ENCODE results near the gene MYRFL.

- TF ChIP-seq CBX5 (IDR thresholded peaks at IDR 0.05; ENCODE audit: low read depth, low read length), result no peak
- TF ChIP-seq, protein P1, sequence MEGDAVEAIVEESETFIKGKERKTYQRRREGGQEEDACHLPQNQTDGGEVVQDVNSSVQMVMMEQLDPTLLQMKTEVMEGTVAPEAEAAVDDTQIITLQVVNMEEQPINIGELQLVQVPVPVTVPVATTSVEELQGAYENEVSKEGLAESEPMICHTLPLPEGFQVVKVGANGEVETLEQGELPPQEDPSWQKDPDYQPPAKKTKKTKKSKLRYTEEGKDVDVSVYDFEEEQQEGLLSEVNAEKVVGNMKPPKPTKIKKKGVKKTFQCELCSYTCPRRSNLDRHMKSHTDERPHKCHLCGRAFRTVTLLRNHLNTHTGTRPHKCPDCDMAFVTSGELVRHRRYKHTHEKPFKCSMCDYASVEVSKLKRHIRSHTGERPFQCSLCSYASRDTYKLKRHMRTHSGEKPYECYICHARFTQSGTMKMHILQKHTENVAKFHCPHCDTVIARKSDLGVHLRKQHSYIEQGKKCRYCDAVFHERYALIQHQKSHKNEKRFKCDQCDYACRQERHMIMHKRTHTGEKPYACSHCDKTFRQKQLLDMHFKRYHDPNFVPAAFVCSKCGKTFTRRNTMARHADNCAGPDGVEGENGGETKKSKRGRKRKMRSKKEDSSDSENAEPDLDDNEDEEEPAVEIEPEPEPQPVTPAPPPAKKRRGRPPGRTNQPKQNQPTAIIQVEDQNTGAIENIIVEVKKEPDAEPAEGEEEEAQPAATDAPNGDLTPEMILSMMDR (IDR thresholded peaks at IDR 0.05; ENCODE audit: control extremely low read depth in 1 of 3, insufficient read depth in 1 of 3, low read depth in 1 of 3, low read length in 3 of 3), result no peak
Measured at GRCh38 chr12:69816082-69816481, 8.9 kb upstream of the MYRFL start.
